Neural cell (in vitro differentiated cells): ENCODE measurements around the gene CCDC112.

Experiments used
- EP300 ChIP-seq: fragments of 450-650 bp; conservative IDR thresholded peaks from 2 replicates; pipeline ENCODE4 v1.6.1; 2014; ENCODE audit warnings: antibody characterized with exemption, mild to moderate bottlenecking, moderate library complexity; ENCODE audit not compliant: poor library complexity, severe bottlenecking
- EZH2 ChIP-seq: fragments of 200-600, 300-800 bp; shearing (Covaris generic), sonication (generic); IDR thresholded peaks from 2 replicates; pipeline ENCODE4 v1.6.1; 2014; ENCODE audit warnings: antibody characterized with exemption, low read length, borderline replicate concordance, mild to moderate bottlenecking; ENCODE audit not compliant: insufficient read depth, poor library complexity, severe bottlenecking
- POLR2AphosphoS5 ChIP-seq: IDR thresholded peaks from 2 replicates; pipeline ENCODE4 v1.6.1; 2012
- RAD21 ChIP-seq: fragments of 450-650 bp; conservative IDR thresholded peaks from 2 replicates; pipeline ENCODE4 v1.6.1; 2014; ENCODE audit warnings: antibody characterized with exemption, mild to moderate bottlenecking, moderate library complexity
- SMC3 ChIP-seq: fragments of 450-650 bp; conservative IDR thresholded peaks from 2 replicates; pipeline ENCODE4 v1.6.1; 2014; ENCODE audit warnings: antibody characterized with exemption, mild to moderate bottlenecking, moderate library complexity; ENCODE audit not compliant: poor library complexity
- TAF1 ChIP-seq: IDR thresholded peaks from 2 replicates; pipeline ENCODE4 v1.6.1; 2012; ENCODE audit warnings: low read depth
- TF ChIP-seq, protein P1 (sequence below): IDR thresholded peaks from 2 replicates; pipeline ENCODE4 v1.6.1; 2012; ENCODE audit warnings: borderline replicate concordance
- TF ChIP-seq, protein P2 (sequence below): fragments of 450-650 bp; IDR thresholded peaks from 2 replicates; pipeline ENCODE4 v1.5.1; 2014; ENCODE audit warnings: antibody characterized with exemption, mild to moderate bottlenecking, moderate library complexity; ENCODE audit not compliant: poor library complexity, severe bottlenecking

DNA sequence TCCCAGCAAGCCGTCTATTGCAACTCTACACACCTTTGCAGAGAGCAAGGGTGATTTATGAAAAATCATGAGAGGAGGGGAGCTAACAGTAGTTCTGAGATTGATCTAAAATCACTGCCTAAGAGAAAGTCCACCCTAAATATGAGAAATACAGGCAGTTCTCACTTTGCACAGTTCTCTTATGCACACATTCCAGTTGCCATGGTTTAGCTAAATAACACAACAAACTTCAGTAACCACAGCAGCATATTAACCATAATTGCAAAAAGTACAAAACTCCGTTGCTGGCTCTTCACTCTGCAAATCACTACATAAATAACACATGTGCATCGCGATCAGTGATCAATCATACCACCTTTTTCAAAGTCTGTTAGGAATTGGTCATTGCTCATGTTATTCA is 64.9 kb downstream of the CCDC112 start:
- TF ChIP-seq, protein P1, sequence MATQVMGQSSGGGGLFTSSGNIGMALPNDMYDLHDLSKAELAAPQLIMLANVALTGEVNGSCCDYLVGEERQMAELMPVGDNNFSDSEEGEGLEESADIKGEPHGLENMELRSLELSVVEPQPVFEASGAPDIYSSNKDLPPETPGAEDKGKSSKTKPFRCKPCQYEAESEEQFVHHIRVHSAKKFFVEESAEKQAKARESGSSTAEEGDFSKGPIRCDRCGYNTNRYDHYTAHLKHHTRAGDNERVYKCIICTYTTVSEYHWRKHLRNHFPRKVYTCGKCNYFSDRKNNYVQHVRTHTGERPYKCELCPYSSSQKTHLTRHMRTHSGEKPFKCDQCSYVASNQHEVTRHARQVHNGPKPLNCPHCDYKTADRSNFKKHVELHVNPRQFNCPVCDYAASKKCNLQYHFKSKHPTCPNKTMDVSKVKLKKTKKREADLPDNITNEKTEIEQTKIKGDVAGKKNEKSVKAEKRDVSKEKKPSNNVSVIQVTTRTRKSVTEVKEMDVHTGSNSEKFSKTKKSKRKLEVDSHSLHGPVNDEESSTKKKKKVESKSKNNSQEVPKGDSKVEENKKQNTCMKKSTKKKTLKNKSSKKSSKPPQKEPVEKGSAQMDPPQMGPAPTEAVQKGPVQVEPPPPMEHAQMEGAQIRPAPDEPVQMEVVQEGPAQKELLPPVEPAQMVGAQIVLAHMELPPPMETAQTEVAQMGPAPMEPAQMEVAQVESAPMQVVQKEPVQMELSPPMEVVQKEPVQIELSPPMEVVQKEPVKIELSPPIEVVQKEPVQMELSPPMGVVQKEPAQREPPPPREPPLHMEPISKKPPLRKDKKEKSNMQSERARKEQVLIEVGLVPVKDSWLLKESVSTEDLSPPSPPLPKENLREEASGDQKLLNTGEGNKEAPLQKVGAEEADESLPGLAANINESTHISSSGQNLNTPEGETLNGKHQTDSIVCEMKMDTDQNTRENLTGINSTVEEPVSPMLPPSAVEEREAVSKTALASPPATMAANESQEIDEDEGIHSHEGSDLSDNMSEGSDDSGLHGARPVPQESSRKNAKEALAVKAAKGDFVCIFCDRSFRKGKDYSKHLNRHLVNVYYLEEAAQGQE: no peak
- no peak for TF ChIP-seq EZH2
- TF ChIP-seq POLR2AphosphoS5: no peak
- TF ChIP-seq, protein P2, sequence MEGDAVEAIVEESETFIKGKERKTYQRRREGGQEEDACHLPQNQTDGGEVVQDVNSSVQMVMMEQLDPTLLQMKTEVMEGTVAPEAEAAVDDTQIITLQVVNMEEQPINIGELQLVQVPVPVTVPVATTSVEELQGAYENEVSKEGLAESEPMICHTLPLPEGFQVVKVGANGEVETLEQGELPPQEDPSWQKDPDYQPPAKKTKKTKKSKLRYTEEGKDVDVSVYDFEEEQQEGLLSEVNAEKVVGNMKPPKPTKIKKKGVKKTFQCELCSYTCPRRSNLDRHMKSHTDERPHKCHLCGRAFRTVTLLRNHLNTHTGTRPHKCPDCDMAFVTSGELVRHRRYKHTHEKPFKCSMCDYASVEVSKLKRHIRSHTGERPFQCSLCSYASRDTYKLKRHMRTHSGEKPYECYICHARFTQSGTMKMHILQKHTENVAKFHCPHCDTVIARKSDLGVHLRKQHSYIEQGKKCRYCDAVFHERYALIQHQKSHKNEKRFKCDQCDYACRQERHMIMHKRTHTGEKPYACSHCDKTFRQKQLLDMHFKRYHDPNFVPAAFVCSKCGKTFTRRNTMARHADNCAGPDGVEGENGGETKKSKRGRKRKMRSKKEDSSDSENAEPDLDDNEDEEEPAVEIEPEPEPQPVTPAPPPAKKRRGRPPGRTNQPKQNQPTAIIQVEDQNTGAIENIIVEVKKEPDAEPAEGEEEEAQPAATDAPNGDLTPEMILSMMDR: no peak
- no peak for TF ChIP-seq EP300
- TF ChIP-seq SMC3: no peak
- TF ChIP-seq TAF1: no peak
- no peak for TF ChIP-seq RAD21
